Esophagus muscularis mucosa (tissue), 4 donors: ENCODE results near the gene DHRS3. TPM values are rescaled to one million over a fixed set of nuclear protein-coding genes. Genes with fewer than 3 reads are reported as not detected.

Experiments used
- DNase-seq: peaks from one replicate; pipeline ENCODE4 v3.0.0-alpha.2; 2017; ENCODE audit errors: extremely low spot score
- H3K27ac ChIP-seq, 4 donors: fragments of 200-600 bp; sonication (generic); replicated peaks in 1 of 4; 1 replicate in 3 of 4; 2 replicates in 1 of 4; pipeline ENCODE4 v1.5.1; 2016 to 2019; ENCODE audit warnings: mild to moderate bottlenecking in 1 of 4
- H3K27me3 ChIP-seq, 4 donors: fragments of 200-600 bp; sonication (generic); one replicate each; pipeline versions ENCODE4 v1.5.1 to v1.6.0; 2016 to 2019
- H3K36me3 ChIP-seq, 4 donors: fragments of 200-600 bp; sonication (generic); one replicate each; pipeline ENCODE4 v1.5.1; 2016 to 2019
- H3K4me1 ChIP-seq, 4 donors: fragments of 200-600 bp; sonication (generic); one replicate each; pipeline ENCODE4 v1.5.1; 2016 to 2019
- H3K4me3 ChIP-seq, 4 donors: fragments of 200-600 bp; sonication (generic); 1 replicate in 2 of 4; 2 replicates in 2 of 4; pipeline ENCODE4 v1.5.1; 2016 to 2019; ENCODE audit warnings: mild to moderate bottlenecking in 4 of 4, moderate library complexity in 1 of 4
- H3K9me3 ChIP-seq, 4 donors: fragments of 200-600 bp; sonication (generic); 1 replicate in 3 of 4; 2 replicates in 1 of 4; pipeline ENCODE4 v1.5.1; 2016 to 2019
- EP300 ChIP-seq: sonication (generic); formaldehyde crosslinking; IDR thresholded peaks from one replicate; pipeline ENCODE4 v1.6.1; 2017; ENCODE audit warnings: antibody characterized with exemption
- POLR2A ChIP-seq: fragments of 450-650 bp; IDR thresholded peaks from one replicate; pipeline ENCODE4 v1.6.1; 2017; ENCODE audit warnings: antibody characterized with exemption, moderate library complexity, mild to moderate bottlenecking, low read depth
- POLR2AphosphoS5 ChIP-seq, 2 donors: sonication (generic); formaldehyde crosslinking; IDR thresholded peaks; one replicate each; pipeline ENCODE4 v1.6.1; 2017; ENCODE audit warnings: antibody characterized with exemption in 2 of 2
- WGBS: methylation state at CpG from one replicate; pipeline ENCODE4 v1.1.5; 2018; 5-methylcytosine and 5-hydroxymethylcytosine counted together
- intact Hi-C: fragments of 100-400 bp; cut with DNase I; formaldehyde crosslinking; loops from one replicate; pipeline ENCODE4 v1.15.1; 2023
- total RNA-seq, 4 donors: library from RNA; depleted of rRNA; stranded (reverse); fragments of >200 nt; gene quantifications; one replicate each; pipeline versions ENCODE4 v1.1.0 to v1.2.1, GENCODE V29; 2016
- TF ChIP-seq, protein P1 (sequence below), 3 experiments: fragments of 200-600 bp in 2 of 3; fragments of 450-650 bp in 1 of 3; sonication (generic) in 2 of 3; IDR thresholded peaks; one replicate each; pipeline ENCODE4 v1.5.1; 2017 to 2019; ENCODE audit warnings: antibody characterized with exemption in 3 of 3, mild to moderate bottlenecking in 2 of 3, moderate library complexity in 1 of 3

Gene DHRS3
- total RNA-seq, 4 donors from 2014 or later: 130 to 237 (median 200) TPM

DNA sequence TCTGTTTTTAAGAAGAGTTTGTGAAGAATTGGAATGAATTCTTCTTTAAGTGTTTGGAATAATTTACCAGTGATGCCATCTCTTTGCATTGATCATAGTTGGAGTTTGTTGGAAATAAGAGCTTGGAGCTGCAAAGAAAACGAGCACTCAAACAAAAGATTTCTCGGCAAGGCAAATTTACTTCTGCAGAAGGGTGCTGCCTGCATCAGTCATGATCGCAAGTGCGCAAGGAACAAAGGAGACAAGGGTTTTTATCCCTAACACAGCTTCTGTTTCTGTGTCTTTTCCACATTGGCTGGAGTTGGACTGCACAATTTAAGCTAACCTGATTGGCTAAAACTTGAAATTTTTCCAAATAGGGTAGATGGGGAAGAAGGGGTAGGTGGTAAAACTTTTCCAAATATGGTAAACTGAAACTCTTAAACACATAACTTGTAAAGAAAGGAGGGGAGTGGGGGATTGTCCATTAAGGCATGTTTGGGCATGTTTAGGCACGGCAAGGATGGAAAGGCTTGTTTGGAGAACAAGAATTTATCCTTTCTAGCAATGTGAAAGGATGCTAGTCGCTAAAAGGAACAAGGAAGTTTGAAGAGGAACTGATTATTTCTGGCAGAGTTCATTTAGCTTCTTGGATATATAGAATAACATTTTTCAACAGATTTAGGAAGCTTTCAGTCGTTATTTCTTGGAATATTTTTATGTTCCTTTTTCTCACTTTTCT lies 22.4 kb upstream of the DHRS3 start:
- intact Hi-C loops: no loop called here
- no peak for DNase-seq
- WGBS: 88% methylated on average over 7 of the region's 7 CpGs
- H3K27ac ChIP-seq: no peak overlapping the region
- TF ChIP-seq, protein P1, sequence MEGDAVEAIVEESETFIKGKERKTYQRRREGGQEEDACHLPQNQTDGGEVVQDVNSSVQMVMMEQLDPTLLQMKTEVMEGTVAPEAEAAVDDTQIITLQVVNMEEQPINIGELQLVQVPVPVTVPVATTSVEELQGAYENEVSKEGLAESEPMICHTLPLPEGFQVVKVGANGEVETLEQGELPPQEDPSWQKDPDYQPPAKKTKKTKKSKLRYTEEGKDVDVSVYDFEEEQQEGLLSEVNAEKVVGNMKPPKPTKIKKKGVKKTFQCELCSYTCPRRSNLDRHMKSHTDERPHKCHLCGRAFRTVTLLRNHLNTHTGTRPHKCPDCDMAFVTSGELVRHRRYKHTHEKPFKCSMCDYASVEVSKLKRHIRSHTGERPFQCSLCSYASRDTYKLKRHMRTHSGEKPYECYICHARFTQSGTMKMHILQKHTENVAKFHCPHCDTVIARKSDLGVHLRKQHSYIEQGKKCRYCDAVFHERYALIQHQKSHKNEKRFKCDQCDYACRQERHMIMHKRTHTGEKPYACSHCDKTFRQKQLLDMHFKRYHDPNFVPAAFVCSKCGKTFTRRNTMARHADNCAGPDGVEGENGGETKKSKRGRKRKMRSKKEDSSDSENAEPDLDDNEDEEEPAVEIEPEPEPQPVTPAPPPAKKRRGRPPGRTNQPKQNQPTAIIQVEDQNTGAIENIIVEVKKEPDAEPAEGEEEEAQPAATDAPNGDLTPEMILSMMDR (IDR thresholded peaks at IDR 0.05): no peak
- H3K4me3 ChIP-seq: no peak overlapping the region
- H3K36me3 ChIP-seq: no peaks in the 10 kb centered on the region
- peaks cover 0 to 11% (median 7%) of the 10 kb centered on the region in 4 donors for H3K4me1 ChIP-seq
- peaks cover 0 to 7% (median 0%) of the 10 kb centered on the region in 4 donors for H3K27me3 ChIP-seq
- H3K9me3 ChIP-seq: peaks cover 0 to 27% (median 23%) of the 10 kb centered on the region in 4 donors

DNA sequence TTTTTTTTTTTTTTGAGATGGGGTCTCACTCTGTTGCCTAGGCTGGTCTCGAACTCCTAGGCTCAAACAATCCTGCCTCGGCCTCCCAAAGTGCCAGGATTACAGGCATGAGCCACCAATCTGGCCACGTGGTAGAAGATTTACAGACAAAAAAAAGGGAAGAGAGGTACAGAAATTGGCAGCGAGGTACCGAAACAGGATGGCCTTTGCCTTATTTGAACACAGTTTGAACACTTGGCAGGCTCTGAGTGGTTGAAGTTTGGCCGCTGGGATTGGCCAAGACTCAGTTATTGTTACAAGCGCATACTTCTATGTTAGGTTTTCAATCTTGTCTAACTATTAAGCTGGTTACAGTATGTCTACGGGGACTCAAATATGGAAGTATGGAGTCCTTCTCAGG lies 19.7 kb upstream of the DHRS3 start:
- intact Hi-C loops: no loop called here
- Histone ChIP-seq H3K9me3 (peaks cover 0 to 27% (median 23%) of the 10 kb centered on the region in 4 donors), H3K36me3 (no peaks in the 10 kb centered on the region), H3K4me3 (no peak overlapping the region), H3K4me1 (peaks cover 0 to 15% (median 11%) of the 10 kb centered on the region in 4 donors), H3K27ac (no peak overlapping the region), H3K27me3 (peaks cover 0 to 7% (median 0%) of the 10 kb centered on the region in 4 donors)
- WGBS: 92% methylated on average over 8 of the region's 8 CpGs
- DNase-seq: no peak
- no peak for TF ChIP-seq EP300
- TF ChIP-seq, protein P1 (IDR thresholded peaks at IDR 0.05): no peak
- TF ChIP-seq POLR2AphosphoS5 (IDR thresholded peaks at IDR 0.05): no peak
- TF ChIP-seq POLR2A: no peak

DNA sequence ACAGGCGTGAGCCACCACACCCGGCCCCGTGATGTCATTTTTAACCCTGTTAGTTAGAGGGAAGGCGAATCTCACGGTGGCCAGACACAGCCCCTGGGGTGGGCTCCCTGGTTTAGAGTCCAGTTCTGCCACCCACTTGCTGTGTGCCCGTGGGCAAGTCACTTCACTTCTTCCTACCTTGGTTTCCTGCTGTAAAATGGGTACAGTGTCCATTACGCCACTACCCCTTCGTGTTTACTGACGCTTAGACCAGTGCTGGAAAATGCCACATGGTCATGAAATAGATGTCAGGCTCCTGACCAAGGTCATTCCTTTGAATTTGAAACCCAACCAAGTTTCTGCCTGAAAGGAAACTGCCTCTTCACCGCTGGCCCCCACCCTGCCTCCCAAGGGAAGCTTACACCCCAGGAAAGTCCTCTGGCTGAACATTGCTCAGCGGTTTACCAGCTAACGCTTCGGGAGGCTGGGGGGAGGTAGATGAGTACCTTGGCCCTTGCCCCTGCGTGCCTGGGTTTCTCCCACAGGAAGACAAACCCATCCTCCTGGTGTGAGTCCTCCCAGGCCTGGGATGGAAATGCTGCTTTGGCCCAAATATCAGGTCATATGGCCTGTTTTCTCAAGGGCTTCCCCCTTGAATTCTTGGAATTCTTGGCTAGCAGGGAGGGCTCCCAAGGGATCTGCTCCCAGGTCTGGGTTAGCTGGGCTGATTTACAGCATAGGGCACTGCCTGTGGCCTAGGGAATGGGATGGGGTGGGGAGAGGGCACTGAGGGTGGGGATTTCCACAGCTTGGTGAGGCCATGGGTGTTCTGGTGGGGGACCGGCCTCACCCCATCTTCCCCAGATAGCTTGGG lies 18.3 kb upstream of the DHRS3 start:
- H3K27ac ChIP-seq: peak overlapping the region in 1 of 4 donors; percentile 42
- DNase-seq: no peak

DNA sequence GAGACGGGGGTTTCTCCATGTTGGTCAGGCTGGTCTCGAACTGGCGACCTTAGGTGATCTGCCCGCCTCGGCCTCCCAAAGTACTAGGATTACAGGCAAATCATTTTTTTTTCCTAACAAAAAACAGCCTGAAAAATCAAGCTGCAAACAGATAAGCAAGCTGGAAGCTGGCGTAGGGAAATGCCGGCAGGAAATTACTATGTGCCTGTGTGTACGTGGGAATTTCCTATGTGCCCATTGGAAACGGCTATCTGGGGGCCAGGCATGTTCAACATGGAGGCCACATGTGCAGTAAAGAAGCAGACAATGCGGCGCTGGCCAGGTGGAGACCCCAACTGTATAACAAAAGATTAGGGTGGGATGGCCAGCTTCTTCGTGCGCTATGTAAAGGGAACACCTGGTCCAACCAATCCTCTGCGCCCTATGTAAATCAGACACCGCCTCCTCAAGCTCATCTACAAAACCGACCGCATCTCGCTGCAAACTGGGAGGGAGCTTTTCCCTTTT lies 16.7 kb upstream of the DHRS3 start:
- Histone ChIP-seq H3K4me1 (peaks cover 0 to 20% (median 12%) of the 10 kb centered on the region in 4 donors), H3K27me3 (peaks cover 0 to 7% (median 0%) of the 10 kb centered on the region in 4 donors), H3K27ac (peak overlapping the region in 3 of 4 donors; percentile 3 to 45 (median 6)), H3K9me3 (peaks cover 0 to 8% (median 7%) of the 10 kb centered on the region in 4 donors), H3K36me3 (no peaks in the 10 kb centered on the region), H3K4me3 (no peak overlapping the region)
- 88% methylated on average over 18 of the region's 18 CpGs for WGBS
- intact Hi-C loops: no loop called here
- TF ChIP-seq, protein P1 (IDR thresholded peaks at IDR 0.05): no peak
- TF ChIP-seq EP300: no peak
- TF ChIP-seq POLR2A: no peak
- no peak for TF ChIP-seq POLR2AphosphoS5 (IDR thresholded peaks at IDR 0.05)
- no peak for DNase-seq

More for the DNA sequence above, 18.3 kb upstream of the DHRS3 start:
- H3K4me3 ChIP-seq: no peak overlapping the region
- peaks cover 0 to 18% (median 12%) of the 10 kb centered on the region in 4 donors for H3K4me1 ChIP-seq
- peaks cover 0 to 23% (median 22%) of the 10 kb centered on the region in 4 donors for H3K9me3 ChIP-seq
- TF ChIP-seq POLR2A (no peak), POLR2AphosphoS5 (IDR thresholded peaks at IDR 0.05) (peak; percentile 37 to 48)
- TF ChIP-seq, protein P1 (IDR thresholded peaks at IDR 0.05): no peak
- no peaks in the 10 kb centered on the region for H3K36me3 ChIP-seq
- 86% methylated on average over 12 of the region's 15 CpGs for WGBS
- intact Hi-C loops: no loop called here
- peaks cover 0 to 7% (median 0%) of the 10 kb centered on the region in 4 donors for H3K27me3 ChIP-seq
